PC-3 (cell line): ENCODE data around the gene GRAMD2A.

Source experiments
- CTCF ChIP-seq: fragments of 300-600 bp; sonication (generic); conservative IDR thresholded peaks from 2 replicates; pipeline ENCODE4 v1.5.1; 2017; ENCODE audit warnings: antibody characterized with exemption, low read depth, mild to moderate bottlenecking, low read length
- EZH2 ChIP-seq: fragments of 300-600 bp; sonication (generic); IDR thresholded peaks from one replicate; pipeline ENCODE4 v1.6.1; 2017; ENCODE audit warnings: antibody characterized with exemption, mild to moderate bottlenecking, low read length; ENCODE audit not compliant: unreplicated experiment

- TF ChIP-seq CTCF (no peak), EZH2 (no peak)
These were observed 65.7 kb downstream of the GRAMD2A start for GRCh38 chr15:72131922-72132321.
